H9 (cell line): ENCODE measurements around the gene ARHGAP15. TPM values are rescaled to one million over a fixed set of nuclear protein-coding genes. Genes with fewer than 3 reads are reported as not detected.

Experiments used
- DNase-seq: peaks from one replicate; pipeline ENCODE4 v3.0.0-alpha.2; 2017
- H2AFZ ChIP-seq: one replicate; pipeline ENCODE4 v1.6.1; 2013; ENCODE audit warnings: mild to moderate bottlenecking, low read length, control low read depth, moderate library complexity
- H2AK5ac ChIP-seq: 2 replicates; pipeline ENCODE4 v1.6.1; 2013; ENCODE audit warnings: low read length, control low read depth, mixed read lengths; ENCODE audit not compliant: insufficient read length
- H2BK120ac ChIP-seq: one replicate; pipeline ENCODE4 v1.6.1; 2013; ENCODE audit warnings: low read depth, mild to moderate bottlenecking, low read length, control low read depth, inconsistent platforms; ENCODE audit not compliant: poor library complexity, severe bottlenecking
- H2BK12ac ChIP-seq: 2 replicates; pipeline ENCODE4 v1.6.1; 2013; ENCODE audit warnings: low read length, control low read depth, mixed read lengths, low read depth; ENCODE audit not compliant: insufficient read length
- H2BK15ac ChIP-seq: 2 replicates; pipeline ENCODE4 v1.6.1; 2013; ENCODE audit warnings: low read depth, low read length, control low read depth
- H2BK20ac ChIP-seq: one replicate; pipeline ENCODE4 v1.6.1; 2013; ENCODE audit warnings: low read depth, mild to moderate bottlenecking, low read length, control low read depth, inconsistent platforms; ENCODE audit not compliant: poor library complexity, severe bottlenecking
- H2BK5ac ChIP-seq: 2 replicates; pipeline ENCODE4 v1.6.1; 2013; ENCODE audit warnings: low read length, control low read depth, mixed read lengths; ENCODE audit not compliant: insufficient read length
- H3K14ac ChIP-seq: 2 replicates; pipeline ENCODE4 v1.6.1; 2013; ENCODE audit warnings: low read length, control low read depth; ENCODE audit not compliant: insufficient read depth
- H3K18ac ChIP-seq: 2 replicates; pipeline ENCODE4 v1.6.1; 2013; ENCODE audit warnings: low read depth, mild to moderate bottlenecking, mixed read lengths, low read length, control low read depth; ENCODE audit not compliant: insufficient read length
- H3K23ac ChIP-seq: 2 replicates; pipeline ENCODE4 v1.6.1; 2013; ENCODE audit warnings: low read length, control low read depth, mixed read lengths, low read depth; ENCODE audit not compliant: insufficient read length
- H3K23me2 ChIP-seq: 2 replicates; pipeline ENCODE4 v1.6.1; 2013; ENCODE audit warnings: low read depth, mild to moderate bottlenecking, mixed read lengths, low read length, control low read depth; ENCODE audit not compliant: insufficient read length, poor library complexity, severe bottlenecking
- H3K27ac ChIP-seq: 2 replicates; pipeline ENCODE4 v1.5.1; 2013; ENCODE audit warnings: low read length, control low read depth, mixed read lengths, low read depth; ENCODE audit not compliant: insufficient read length
- H3K27me3 ChIP-seq: 2 replicates; pipeline ENCODE4 v1.6.1; 2013; ENCODE audit warnings: low read length, control low read depth, inconsistent platforms; ENCODE audit not compliant: insufficient read depth
- H3K4ac ChIP-seq: 2 replicates; pipeline ENCODE4 v1.6.1; 2013; ENCODE audit warnings: low read depth, mild to moderate bottlenecking, control low read depth, inconsistent platforms, low read length, moderate library complexity
- H3K4me1 ChIP-seq: 2 replicates; pipeline ENCODE4 v1.6.1; 2013; ENCODE audit warnings: low read length, control low read depth, inconsistent platforms; ENCODE audit not compliant: insufficient read depth
- H3K4me2 ChIP-seq: 2 replicates; pipeline ENCODE4 v1.6.1; 2013; ENCODE audit warnings: low read length, control low read depth, mixed read lengths; ENCODE audit not compliant: insufficient read length, insufficient read depth
- H3K56ac ChIP-seq: 2 replicates; pipeline ENCODE4 v1.6.1; 2013; ENCODE audit warnings: low read depth, mild to moderate bottlenecking, mixed read lengths, low read length, control low read depth; ENCODE audit not compliant: insufficient read length
- H3K79me1 ChIP-seq: 2 replicates; pipeline ENCODE4 v1.6.1; 2013; ENCODE audit warnings: low read depth, mild to moderate bottlenecking, moderate library complexity, low read length, control low read depth, inconsistent platforms; ENCODE audit not compliant: insufficient read depth, poor library complexity, severe bottlenecking
- H3K79me2 ChIP-seq: 2 replicates; pipeline ENCODE4 v1.6.1; 2013; ENCODE audit warnings: low read length, control low read depth, inconsistent platforms; ENCODE audit not compliant: insufficient read depth
- H3K9ac ChIP-seq: 2 replicates; pipeline ENCODE4 v1.6.1; 2013; ENCODE audit warnings: low read length, control low read depth, mixed read lengths; ENCODE audit not compliant: insufficient read length; ENCODE audit errors: extremely low read depth
- H3K9me3 ChIP-seq: one replicate; pipeline ENCODE4 v1.6.1; 2013; ENCODE audit warnings: low read depth, low read length, inconsistent platforms; ENCODE audit not compliant: control insufficient read depth
- H3T11ph ChIP-seq: one replicate; pipeline ENCODE4 v1.6.1; 2013; ENCODE audit warnings: mild to moderate bottlenecking, low read length, control low read depth, inconsistent platforms
- H4K20me1 ChIP-seq: one replicate; pipeline ENCODE4 v1.6.1; 2013; ENCODE audit not compliant: control insufficient read depth, insufficient read length, insufficient read depth
- H4K5ac ChIP-seq: 2 replicates; pipeline ENCODE4 v1.6.1; 2013; ENCODE audit warnings: low read depth, mild to moderate bottlenecking, mixed read lengths, low read length, control low read depth; ENCODE audit not compliant: insufficient read length
- H4K8ac ChIP-seq: replicated peaks from 2 replicates; pipeline ENCODE4 v1.6.1; 2013; ENCODE audit warnings: low read length, control low read depth, mixed read lengths, low read depth; ENCODE audit not compliant: insufficient read length
- H4K91ac ChIP-seq: 2 replicates; pipeline ENCODE4 v1.6.1; 2013; ENCODE audit warnings: low read depth, mild to moderate bottlenecking, moderate library complexity, mixed read lengths, low read length, control low read depth; ENCODE audit not compliant: insufficient read length
- H3K27ac Mint-ChIP-seq, 3 experiments: 2 replicates in 2 of 3; 3 replicates in 1 of 3; pipeline ENCODE4 v1.8.0; 2020 to 2021; ENCODE audit warnings: mixed read lengths in 3 of 3, mild to moderate bottlenecking in 1 of 3, moderate library complexity in 1 of 3
- H3K27me3 Mint-ChIP-seq: 2 replicates; pipeline ENCODE4 v1.8.0; 2021; ENCODE audit warnings: low read depth, mild to moderate bottlenecking, moderate library complexity, mixed read lengths
- H3K36me3 Mint-ChIP-seq, 3 experiments: 2 replicates in 2 of 3; 3 replicates in 1 of 3; pipeline ENCODE4 v1.8.0; 2020 to 2021; ENCODE audit warnings: low read depth in 3 of 3, mixed read lengths in 3 of 3; ENCODE audit not compliant: insufficient read depth in 1 of 3
- H3K4me1 Mint-ChIP-seq, 2 experiments: 2 replicates each; pipeline ENCODE4 v1.8.0; 2020; ENCODE audit warnings: mixed read lengths in 2 of 2
- H3K4me3 Mint-ChIP-seq, 2 experiments: 2 replicates in 1 of 2; 3 replicates in 1 of 2; pipeline ENCODE4 v1.8.0; 2020 to 2021; ENCODE audit warnings: mild to moderate bottlenecking in 2 of 2, mixed read lengths in 2 of 2, moderate library complexity in 1 of 2
- H3K9me3 Mint-ChIP-seq, 2 experiments: 2 replicates in 1 of 2; 3 replicates in 1 of 2; pipeline ENCODE4 v1.8.0; 2020; ENCODE audit warnings: mild to moderate bottlenecking in 2 of 2, mixed read lengths in 2 of 2, moderate library complexity in 1 of 2
- CTCF ChIP-seq: fragments of 200-600 bp; sonication (generic); conservative IDR thresholded peaks from 3 replicates; pipeline ENCODE4 v1.8.0; 2021; ENCODE audit warnings: antibody characterized with exemption, mild to moderate bottlenecking
- WGBS: extraction: QIAGEN DNeasy Blood & Tissue Kit; methylation state at CpG from one replicate; pipeline ENCODE4 v1.1.7; 2013; ENCODE audit warnings: missing lambda C conversion rate, low lambda C conversion rate, mixed read lengths; ENCODE audit not compliant: insufficient read length; ENCODE audit errors: extremely low coverage; 5-methylcytosine and 5-hydroxymethylcytosine counted together
- total RNA-seq: library from RNA; stranded (reverse); gene quantifications from 2 replicates; pipeline ENCODE4 v1.2.1, GENCODE V29; 2021

ARHGAP15 gene
- total RNA-seq, 1 experiment from 2014 or later: not detected

DNA sequence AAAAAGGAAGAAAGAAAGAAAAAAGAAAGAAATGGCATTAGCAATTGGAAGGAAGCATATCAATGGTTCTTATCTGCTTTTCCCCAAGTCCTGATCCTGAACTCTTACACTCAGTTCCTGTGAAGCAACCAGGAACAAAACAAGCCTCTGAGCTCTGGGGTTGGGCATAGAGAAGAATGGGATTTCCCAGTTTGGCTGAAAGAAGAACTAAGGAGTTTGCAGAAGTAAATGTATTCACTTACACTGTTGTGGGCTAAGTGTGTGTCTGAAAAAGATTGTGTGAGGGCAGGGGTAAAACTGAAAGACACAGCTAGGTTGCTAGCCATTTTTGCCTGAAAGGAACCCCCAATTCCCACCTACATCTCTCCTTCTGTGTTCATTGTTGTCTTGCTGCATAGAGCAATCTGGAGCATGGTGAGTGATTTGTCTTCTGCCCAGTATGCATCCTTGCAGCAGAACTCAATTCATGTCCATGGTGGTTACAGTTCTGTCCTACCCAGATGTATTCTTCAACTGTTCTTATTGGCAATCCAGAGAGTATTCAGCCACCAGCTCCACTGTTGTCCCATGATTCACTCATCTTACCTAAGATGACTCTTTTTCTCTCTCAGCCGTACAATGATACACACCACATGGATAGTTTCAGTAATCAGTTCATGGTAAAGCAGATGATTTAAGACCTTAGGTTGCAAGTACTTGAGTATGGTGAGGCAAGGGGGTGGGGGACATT, 348.7 kb downstream of the ARHGAP15 start:
- no peak overlapping the region for H2BK20ac ChIP-seq
- TF ChIP-seq CTCF: no peak
- no peak overlapping the region for H2AFZ ChIP-seq
- H3K23ac ChIP-seq: no peak overlapping the region
- no peak overlapping the region for H3K4me3 Mint-ChIP-seq
- no peak overlapping the region for H2BK12ac ChIP-seq
- H3K27me3 Mint-ChIP-seq: peaks cover 27% of the 10 kb centered on the region
- H3K27ac ChIP-seq: no peak overlapping the region
- no peak overlapping the region for H3K4ac ChIP-seq
- H3K4me2 ChIP-seq: no peak overlapping the region
- H2BK15ac ChIP-seq: no peak overlapping the region
- no peaks in the 10 kb centered on the region for H3K9me3 Mint-ChIP-seq
- no peaks in the 10 kb centered on the region for H3K4me1 ChIP-seq
- H3K18ac ChIP-seq: no peak overlapping the region
- no peak overlapping the region for H2BK120ac ChIP-seq
- H3K9ac ChIP-seq: no peak overlapping the region
- H3K56ac ChIP-seq: no peak overlapping the region
- H3K79me2 ChIP-seq: no peaks in the 10 kb centered on the region
- H3K79me1 ChIP-seq: no peaks in the 10 kb centered on the region
- no peaks in the 10 kb centered on the region for H4K20me1 ChIP-seq
- H4K8ac ChIP-seq: no peak overlapping the region
- H4K5ac ChIP-seq: no peak overlapping the region
- no peak overlapping the region for H4K91ac ChIP-seq
- H3K4me1 Mint-ChIP-seq: peaks cover 35 to 39% of the 10 kb centered on the region in 2 experiments
- no peak for DNase-seq
- no CpG with 5 or more reads among the region's 1 CpG for WGBS
- peaks cover 0 to 4% (median 0%) of the 10 kb centered on the region in 3 experiments; a peak in 1 of 7 replicates for H3K36me3 Mint-ChIP-seq
- H3K27ac Mint-ChIP-seq: no peak overlapping the region
- H3K23me2 ChIP-seq: no peaks in the 10 kb centered on the region
- no peaks in the 10 kb centered on the region for H3K9me3 ChIP-seq
- no peaks in the 10 kb centered on the region; the same call in 1 of the 2 replicates for H3K27me3 ChIP-seq
- no peak overlapping the region for H3T11ph ChIP-seq
- no peak overlapping the region for H2AK5ac ChIP-seq
- H3K14ac ChIP-seq: no peak overlapping the region
- no peak overlapping the region for H2BK5ac ChIP-seq
